Measurements from ENCODE around the gene ERI2. TPM values are rescaled to one million over a fixed set of nuclear protein-coding genes. Genes with fewer than 3 reads are reported as not detected.

Gene ERI2
- total and polyA plus RNA-seq, 2 of the 13 experiments (the other 11 are each of a cell fraction or from before 2014, with no cell fraction given): 17.4 to 41.3 TPM

DNA sequence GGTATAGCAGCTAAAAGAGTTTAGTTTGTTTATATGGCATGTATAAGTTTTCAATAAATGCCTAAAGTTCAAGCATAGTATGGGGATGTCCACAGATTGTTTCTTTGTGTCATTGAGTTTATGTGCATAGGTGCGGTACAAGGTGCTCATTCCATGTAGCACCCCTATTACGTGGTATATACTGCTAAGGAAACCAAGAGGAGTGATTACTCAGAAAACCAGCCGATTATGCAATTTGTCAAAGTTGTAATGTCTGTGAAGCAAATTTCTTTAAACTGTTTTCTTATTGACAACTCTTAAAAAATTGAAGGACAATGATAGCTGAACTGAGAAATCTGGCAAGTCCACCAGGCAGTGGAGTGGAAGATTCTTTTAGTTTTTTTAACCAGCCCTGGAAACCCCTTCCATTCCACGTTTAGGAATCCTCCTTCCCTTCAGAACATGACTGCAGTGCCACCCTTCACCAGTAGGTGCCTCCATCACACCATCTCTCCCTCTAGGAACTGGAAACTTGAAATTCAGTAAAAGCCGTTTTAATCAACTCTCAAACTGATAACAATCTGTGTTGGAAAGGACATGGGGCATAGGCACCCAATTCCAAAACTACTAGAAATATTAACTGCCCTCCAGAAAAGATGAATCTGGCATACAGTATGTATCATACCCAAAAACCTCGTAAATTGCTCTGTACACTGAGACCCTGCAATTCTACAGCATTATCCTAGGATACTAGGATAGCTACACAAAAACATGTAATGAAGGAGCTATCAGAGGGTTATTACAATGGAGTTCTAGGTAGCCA is 43.5 kb upstream of the ERI2 start (continued):
- TF ChIP-seq, protein P1, sequence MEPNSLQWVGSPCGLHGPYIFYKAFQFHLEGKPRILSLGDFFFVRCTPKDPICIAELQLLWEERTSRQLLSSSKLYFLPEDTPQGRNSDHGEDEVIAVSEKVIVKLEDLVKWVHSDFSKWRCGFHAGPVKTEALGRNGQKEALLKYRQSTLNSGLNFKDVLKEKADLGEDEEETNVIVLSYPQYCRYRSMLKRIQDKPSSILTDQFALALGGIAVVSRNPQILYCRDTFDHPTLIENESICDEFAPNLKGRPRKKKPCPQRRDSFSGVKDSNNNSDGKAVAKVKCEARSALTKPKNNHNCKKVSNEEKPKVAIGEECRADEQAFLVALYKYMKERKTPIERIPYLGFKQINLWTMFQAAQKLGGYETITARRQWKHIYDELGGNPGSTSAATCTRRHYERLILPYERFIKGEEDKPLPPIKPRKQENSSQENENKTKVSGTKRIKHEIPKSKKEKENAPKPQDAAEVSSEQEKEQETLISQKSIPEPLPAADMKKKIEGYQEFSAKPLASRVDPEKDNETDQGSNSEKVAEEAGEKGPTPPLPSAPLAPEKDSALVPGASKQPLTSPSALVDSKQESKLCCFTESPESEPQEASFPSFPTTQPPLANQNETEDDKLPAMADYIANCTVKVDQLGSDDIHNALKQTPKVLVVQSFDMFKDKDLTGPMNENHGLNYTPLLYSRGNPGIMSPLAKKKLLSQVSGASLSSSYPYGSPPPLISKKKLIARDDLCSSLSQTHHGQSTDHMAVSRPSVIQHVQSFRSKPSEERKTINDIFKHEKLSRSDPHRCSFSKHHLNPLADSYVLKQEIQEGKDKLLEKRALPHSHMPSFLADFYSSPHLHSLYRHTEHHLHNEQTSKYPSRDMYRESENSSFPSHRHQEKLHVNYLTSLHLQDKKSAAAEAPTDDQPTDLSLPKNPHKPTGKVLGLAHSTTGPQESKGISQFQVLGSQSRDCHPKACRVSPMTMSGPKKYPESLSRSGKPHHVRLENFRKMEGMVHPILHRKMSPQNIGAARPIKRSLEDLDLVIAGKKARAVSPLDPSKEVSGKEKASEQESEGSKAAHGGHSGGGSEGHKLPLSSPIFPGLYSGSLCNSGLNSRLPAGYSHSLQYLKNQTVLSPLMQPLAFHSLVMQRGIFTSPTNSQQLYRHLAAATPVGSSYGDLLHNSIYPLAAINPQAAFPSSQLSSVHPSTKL (CRISPR knock-in tag; IDR thresholded peaks at IDR 0.05): peak; percentile 57
- TF ChIP-seq ZNF263 (CRISPR knock-in tag; IDR thresholded peaks at IDR 0.05) (peak; percentile 17; the same call in 1 of the 2 replicates), TSC22D2 (CRISPR knock-in tag; IDR thresholded peaks at IDR 0.05; ENCODE audit: borderline replicate concordance) (peak; percentile 91; the same call in 1 of the 2 replicates), RAD21 (CRISPR knock-in tag; IDR thresholded peaks at IDR 0.05) (peak; percentile 97), ELF3 (CRISPR knock-in tag; IDR thresholded peaks at IDR 0.05) (peak; percentile 37; the same call in 1 of the 2 replicates), MIER2 (CRISPR knock-in tag; IDR thresholded peaks at IDR 0.05) (no peak), KDM4B (CRISPR knock-in tag; IDR thresholded peaks at IDR 0.05) (peak; percentile 65; the same call in 1 of the 2 replicates), PAX8 (CRISPR knock-in tag; IDR thresholded peaks at IDR 0.05; ENCODE audit: borderline replicate concordance) (peak; percentile 85; the same call in 1 of the 2 replicates), PRMT3 (CRISPR knock-in tag; IDR thresholded peaks at IDR 0.05; ENCODE audit: borderline replicate concordance, low read depth) (no peak), MAFK (conservative IDR thresholded peaks at IDR 0.05 in 1 of 2, IDR thresholded peaks at IDR 0.05 in 1 of 2; ENCODE audit: low read length in 2 of 2) (peak; percentile 88 to 90), ZNF367 (CRISPR knock-in tag; IDR thresholded peaks at IDR 0.05; ENCODE audit: borderline replicate concordance) (no peak), ATRX (CRISPR knock-in tag; IDR thresholded peaks at IDR 0.05; ENCODE audit: borderline replicate concordance) (no peak)
- TF ChIP-seq, protein P2, sequence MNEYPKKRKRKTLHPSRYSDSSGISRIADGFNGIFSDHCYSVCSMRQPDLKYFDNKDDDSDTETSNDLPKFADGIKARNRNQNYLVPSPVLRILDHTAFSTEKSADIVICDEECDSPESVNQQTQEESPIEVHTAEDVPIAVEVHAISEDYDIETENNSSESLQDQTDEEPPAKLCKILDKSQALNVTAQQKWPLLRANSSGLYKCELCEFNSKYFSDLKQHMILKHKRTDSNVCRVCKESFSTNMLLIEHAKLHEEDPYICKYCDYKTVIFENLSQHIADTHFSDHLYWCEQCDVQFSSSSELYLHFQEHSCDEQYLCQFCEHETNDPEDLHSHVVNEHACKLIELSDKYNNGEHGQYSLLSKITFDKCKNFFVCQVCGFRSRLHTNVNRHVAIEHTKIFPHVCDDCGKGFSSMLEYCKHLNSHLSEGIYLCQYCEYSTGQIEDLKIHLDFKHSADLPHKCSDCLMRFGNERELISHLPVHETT (CRISPR knock-in tag; conservative IDR thresholded peaks at IDR 0.05): 0 out of 2 replicates have a peak, but pooled peaks have one; percentile 63
- TF ChIP-seq, protein P3, sequence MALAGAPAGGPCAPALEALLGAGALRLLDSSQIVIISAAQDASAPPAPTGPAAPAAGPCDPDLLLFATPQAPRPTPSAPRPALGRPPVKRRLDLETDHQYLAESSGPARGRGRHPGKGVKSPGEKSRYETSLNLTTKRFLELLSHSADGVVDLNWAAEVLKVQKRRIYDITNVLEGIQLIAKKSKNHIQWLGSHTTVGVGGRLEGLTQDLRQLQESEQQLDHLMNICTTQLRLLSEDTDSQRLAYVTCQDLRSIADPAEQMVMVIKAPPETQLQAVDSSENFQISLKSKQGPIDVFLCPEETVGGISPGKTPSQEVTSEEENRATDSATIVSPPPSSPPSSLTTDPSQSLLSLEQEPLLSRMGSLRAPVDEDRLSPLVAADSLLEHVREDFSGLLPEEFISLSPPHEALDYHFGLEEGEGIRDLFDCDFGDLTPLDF (CRISPR knock-in tag; IDR thresholded peaks at IDR 0.05): no peak
- TF ChIP-seq, protein P4, sequence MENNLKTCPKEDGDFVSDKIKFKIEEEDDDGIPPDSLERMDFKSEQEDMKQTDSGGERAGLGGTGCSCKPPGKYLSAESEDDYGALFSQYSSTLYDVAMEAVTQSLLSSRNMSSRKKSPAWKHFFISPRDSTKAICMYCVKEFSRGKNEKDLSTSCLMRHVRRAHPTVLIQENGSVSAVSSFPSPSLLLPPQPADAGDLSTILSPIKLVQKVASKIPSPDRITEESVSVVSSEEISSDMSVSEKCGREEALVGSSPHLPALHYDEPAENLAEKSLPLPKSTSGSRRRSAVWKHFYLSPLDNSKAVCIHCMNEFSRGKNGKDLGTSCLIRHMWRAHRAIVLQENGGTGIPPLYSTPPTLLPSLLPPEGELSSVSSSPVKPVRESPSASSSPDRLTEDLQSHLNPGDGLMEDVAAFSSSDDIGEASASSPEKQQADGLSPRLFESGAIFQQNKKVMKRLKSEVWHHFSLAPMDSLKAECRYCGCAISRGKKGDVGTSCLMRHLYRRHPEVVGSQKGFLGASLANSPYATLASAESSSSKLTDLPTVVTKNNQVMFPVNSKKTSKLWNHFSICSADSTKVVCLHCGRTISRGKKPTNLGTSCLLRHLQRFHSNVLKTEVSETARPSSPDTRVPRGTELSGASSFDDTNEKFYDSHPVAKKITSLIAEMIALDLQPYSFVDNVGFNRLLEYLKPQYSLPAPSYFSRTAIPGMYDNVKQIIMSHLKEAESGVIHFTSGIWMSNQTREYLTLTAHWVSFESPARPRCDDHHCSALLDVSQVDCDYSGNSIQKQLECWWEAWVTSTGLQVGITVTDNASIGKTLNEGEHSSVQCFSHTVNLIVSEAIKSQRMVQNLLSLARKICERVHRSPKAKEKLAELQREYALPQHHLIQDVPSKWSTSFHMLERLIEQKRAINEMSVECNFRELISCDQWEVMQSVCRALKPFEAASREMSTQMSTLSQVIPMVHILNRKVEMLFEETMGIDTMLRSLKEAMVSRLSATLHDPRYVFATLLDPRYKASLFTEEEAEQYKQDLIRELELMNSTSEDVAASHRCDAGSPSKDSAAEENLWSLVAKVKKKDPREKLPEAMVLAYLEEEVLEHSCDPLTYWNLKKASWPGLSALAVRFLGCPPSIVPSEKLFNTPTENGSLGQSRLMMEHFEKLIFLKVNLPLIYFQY (CRISPR knock-in tag; IDR thresholded peaks at IDR 0.05; ENCODE audit: borderline replicate concordance): peak; percentile 33; the same call in 1 of the 2 replicates

Data from HepG2 (cell line).